HCT116 (cell line): ENCODE results near the gene LRRC56. TPM values are rescaled to one million over a fixed set of nuclear protein-coding genes. Genes with fewer than 3 reads are reported as not detected.

ENCODE experiments used
- ATAC-seq: fragments of 200-7000 bp; cut with Tn5 transposase; 2 replicates; pipeline ENCODE4 v1.9.1; 2020; ENCODE audit warnings: mild to moderate bottlenecking, moderate library complexity
- BruUV-seq: library from RNA; stranded (reverse); fragments of 400-500 nt; replicated peaks from 2 replicates; lab custom pipeline; 2021; lab: Mats Ljungman, UMichigan
- CTCF ChIA-PET: fragments of 300-600 bp; sonication (Branson Sonifier 250); formaldehyde crosslinking; loops from one replicate; lab custom pipeline; 2021; ENCODE audit warnings: antibody characterized with exemption; lab: Charles Lee
- POLR2A ChIA-PET: fragments of 300-600, 350-600 bp; sonication (Branson Sonifier 250); formaldehyde crosslinking; loops from one replicate; lab custom pipeline; 2021; ENCODE audit warnings: antibody characterized with exemption; lab: Charles Lee
- RAD21 ChIA-PET, 2 experiments: fragments of 300-600 bp; sonication (Branson Sonifier 250); formaldehyde crosslinking; loops; one replicate each; lab custom pipeline; 2023; ENCODE audit warnings: low total read pairs in 2 of 2; ENCODE audit not compliant: uncharacterized antibody in 2 of 2, unreplicated experiment in 2 of 2, low non-redundant PET in 1 of 2; lab: Charles Lee
- DNase-seq: peaks from one replicate; pipeline ENCODE4 v3.0.0-alpha.2; 2010; ENCODE audit warnings: low read depth, low spot score
- H2AFZ ChIP-seq: fragments of 200-600 bp; shearing (Covaris generic), sonication (generic); 2 replicates; pipeline ENCODE4 v1.6.1; 2017; ENCODE audit warnings: low read depth, mixed run types, mixed read lengths, antibody characterized with exemption, low read length; ENCODE audit not compliant: poor library complexity, severe bottlenecking
- H3K27ac ChIP-seq: 2 replicates; pipeline ENCODE4 v1.5.1; 2012; ENCODE audit warnings: low read depth, low read length
- H3K27me3 ChIP-seq: fragments of 200-600 bp; sonication (generic); 2 replicates; pipeline ENCODE4 v1.6.1; 2016; ENCODE audit warnings: mixed run types, low read length, mixed read lengths; ENCODE audit not compliant: insufficient read depth
- H3K36me3 ChIP-seq, 2 experiments: fragments of 200-500 bp in 1 of 2; fragments of 200-600 bp in 1 of 2; sonication (Bioruptor generic) in 1 of 2; sonication (generic) in 1 of 2; 2 replicates each; pipeline versions ENCODE4 v1.5.1 to v1.6.1; 2014 to 2016; ENCODE audit warnings: low read length in 2 of 2, inconsistent platforms in 1 of 2, mixed read lengths in 1 of 2, mixed run types in 1 of 2; ENCODE audit not compliant: insufficient read depth in 2 of 2, control insufficient read depth in 1 of 2
- H3K4me1 ChIP-seq, 2 experiments: fragments of 200-600 bp in 1 of 2; sonication (generic) in 1 of 2; 2 replicates each; pipeline versions ENCODE4 v1.5.1 to v1.6.1; 2012 to 2017; ENCODE audit warnings: low read length in 2 of 2, inconsistent platforms in 1 of 2, mild to moderate bottlenecking in 1 of 2, mixed read lengths in 1 of 2, mixed run types in 1 of 2, moderate library complexity in 1 of 2; ENCODE audit not compliant: insufficient read depth in 2 of 2, control insufficient read depth in 1 of 2
- H3K4me2 ChIP-seq: fragments of 200-600 bp; sonication (generic); 2 replicates; pipeline ENCODE4 v1.6.1; 2017; ENCODE audit warnings: mixed run types, low read length, mixed read lengths
- H3K4me3 ChIP-seq, 2 experiments: fragments of 200-600 bp in 1 of 2; sonication (generic) in 1 of 2; replicated peaks in 1 of 2; 2 replicates each; pipeline ENCODE4 v1.5.1; 2011 to 2016; ENCODE audit warnings: low read length in 2 of 2, control low read depth in 1 of 2, low read depth in 1 of 2, mild to moderate bottlenecking in 1 of 2, mixed read lengths in 1 of 2, mixed run types in 1 of 2
- H3K79me2 ChIP-seq: fragments of 200-600 bp; sonication (generic); 2 replicates; pipeline ENCODE4 v1.6.1; 2017; ENCODE audit warnings: mild to moderate bottlenecking, mixed run types, low read length, moderate library complexity, mixed read lengths; ENCODE audit not compliant: insufficient read depth
- H3K9ac ChIP-seq: fragments of 200-600 bp; sonication (generic); 2 replicates; pipeline ENCODE4 v1.6.1; 2016; ENCODE audit warnings: low read length, mixed read lengths
- H3K9me2 ChIP-seq: fragments of 200-600 bp; sonication (generic), shearing (Covaris generic); 2 replicates; pipeline ENCODE4 v1.6.1; 2017; ENCODE audit warnings: mixed run types, mild to moderate bottlenecking, moderate library complexity; ENCODE audit not compliant: insufficient read depth
- H3K9me3 ChIP-seq, 2 experiments: fragments of 200-500 bp in 1 of 2; fragments of 200-600 bp in 1 of 2; sonication (Bioruptor generic) in 1 of 2; sonication (generic) in 1 of 2; 2 replicates each; pipeline ENCODE4 v1.6.1; 2014 to 2017; ENCODE audit warnings: low read length in 2 of 2, mixed read lengths in 2 of 2, inconsistent platforms in 1 of 2, low read depth in 1 of 2, mild to moderate bottlenecking in 1 of 2, mixed run types in 1 of 2, moderate library complexity in 1 of 2; ENCODE audit not compliant: control insufficient read depth in 1 of 2, insufficient read depth in 1 of 2
- H4K20me1 ChIP-seq: fragments of 200-600 bp; sonication (generic), shearing (Covaris generic); 2 replicates; pipeline ENCODE4 v1.6.1; 2017; ENCODE audit warnings: mixed run types, mild to moderate bottlenecking, moderate library complexity; ENCODE audit not compliant: insufficient read depth
- POLR2A ChIP-seq: IDR thresholded peaks from 2 replicates; pipeline ENCODE4 v1.7.0; 2011; ENCODE audit warnings: borderline replicate concordance; ENCODE audit not compliant: insufficient read depth, insufficient read length; ENCODE audit errors: extremely low read depth
- POLR2AphosphoS5 ChIP-seq: IDR thresholded peaks from 2 replicates; pipeline ENCODE4 v1.6.1; 2011; ENCODE audit warnings: mild to moderate bottlenecking, low read depth, low read length, moderate library complexity
- TCF7L2 ChIP-seq: IDR thresholded peaks from 2 replicates; pipeline ENCODE4 v1.7.0; 2011; ENCODE audit warnings: borderline replicate concordance, inconsistent platforms; ENCODE audit not compliant: insufficient read depth, insufficient read length; ENCODE audit errors: extremely low read depth
- YY1 ChIP-seq: IDR thresholded peaks from 2 replicates; pipeline ENCODE4 v1.6.1; 2011; ENCODE audit warnings: low read length, low read depth, moderate library complexity, mild to moderate bottlenecking; ENCODE audit not compliant: insufficient replicate concordance; ENCODE audit errors: extremely low read depth
- ZFX ChIP-seq: fragments of 450-650 bp; IDR thresholded peaks from 2 replicates; pipeline ENCODE4 v1.6.1; 2017
- intact Hi-C: fragments of 100-400 bp; cut with micrococcal nuclease; formaldehyde crosslinking; loops from 2 replicates; pipeline ENCODE4 v1.10.0; 2022
- total RNA-seq: library from RNA; stranded (reverse); gene quantifications from one replicate; pipeline ENCODE4 v1.2.1, GENCODE V29; 2021; ENCODE audit not compliant: unreplicated experiment
- TF ChIP-seq, protein P1 (sequence below), 3 experiments: fragments of 200-600 bp in 1 of 3; sonication (generic) in 1 of 3; IDR thresholded peaks in 2 of 3; conservative IDR thresholded peaks in 1 of 3; 2 replicates each; pipeline ENCODE4 v1.5.1; 2012 to 2017; ENCODE audit warnings: low read depth in 2 of 3, low read length in 2 of 3, antibody characterized with exemption in 1 of 3, borderline replicate concordance in 1 of 3, control low read depth in 1 of 3, mild to moderate bottlenecking in 1 of 3, mixed read lengths in 1 of 3, mixed run types in 1 of 3, moderate library complexity in 1 of 3; ENCODE audit not compliant: insufficient read depth in 1 of 3

Gene LRRC56
- total RNA-seq, 1 experiment from 2014 or later: 9.1 TPM

DNA sequence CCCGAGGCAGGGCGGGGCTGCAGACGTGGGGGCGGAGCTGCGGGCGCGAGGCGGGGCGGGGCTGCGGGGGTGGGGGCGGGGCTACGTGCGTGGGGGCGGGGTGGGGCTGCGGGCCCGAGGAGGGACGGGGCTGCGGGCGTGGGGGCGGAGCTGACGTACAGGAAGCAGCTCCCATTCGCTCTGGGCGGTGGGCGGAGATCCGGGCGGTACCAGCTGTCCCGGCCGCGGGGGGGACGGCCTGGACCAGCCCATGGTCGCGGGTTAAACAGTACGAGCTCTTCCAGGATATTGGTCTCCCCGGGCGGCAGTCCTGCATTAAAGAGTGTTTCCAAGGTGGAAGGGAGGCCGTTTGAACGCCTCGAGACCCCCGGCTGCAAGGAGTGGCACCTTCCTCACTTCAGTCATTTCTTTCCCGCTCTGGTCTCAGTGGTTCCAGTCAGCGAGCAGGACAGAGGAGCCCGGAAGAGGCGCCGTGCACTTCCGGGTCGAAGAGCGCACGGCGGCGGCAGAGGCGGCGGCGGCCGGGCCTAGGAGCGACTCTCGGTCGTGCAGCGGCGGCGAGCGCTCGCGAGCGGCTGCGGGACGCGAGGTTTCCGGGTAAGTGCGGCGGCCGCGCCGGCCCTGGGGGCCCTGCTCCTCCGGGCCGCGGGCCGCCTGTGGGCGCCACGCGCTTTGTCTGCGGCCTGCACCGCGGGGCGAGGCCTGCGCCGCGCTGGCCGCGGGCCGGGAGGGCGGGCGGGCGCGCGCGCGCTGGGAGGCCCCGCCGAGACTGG is 38.9 kb downstream of the LRRC56 start, which contains the start of gene PHRF1:
PHRF1 (plus strand) TSS at position 475 of the 773 bp plus-strand sequence. CDS start 5,043 bp downstream, outside the sequence.
- BruUV-seq: no TSS peak
- ChIA-PET POLR2A (interaction anchor here (0.7 to 1.1 kb wide), 10 partner anchors 10 to 259 kb away, joined by 3 to 8 read pairs (median 4); partner anchors contain the start of genes DEAF1, HRAS and TMEM80), CTCF (interaction anchor here (0.8 to 1.4 kb wide), 2 partner anchors 21 to 128 kb away, joined by 4 to 5 read pairs; no protein-coding TSS in a partner anchor), RAD21 (interaction anchor here in 1 of 2 experiments (1.1 kb wide), 1 partner anchor 16 kb away, joined by 7 read pairs; no protein-coding TSS in a partner anchor)
- TF ChIP-seq POLR2A (peak; percentile 54), TCF7L2 (peak; percentile 21), POLR2AphosphoS5 (peak; percentile 85), YY1 (no peak), ZFX (peak; percentile 100)
- TF ChIP-seq, protein P1, sequence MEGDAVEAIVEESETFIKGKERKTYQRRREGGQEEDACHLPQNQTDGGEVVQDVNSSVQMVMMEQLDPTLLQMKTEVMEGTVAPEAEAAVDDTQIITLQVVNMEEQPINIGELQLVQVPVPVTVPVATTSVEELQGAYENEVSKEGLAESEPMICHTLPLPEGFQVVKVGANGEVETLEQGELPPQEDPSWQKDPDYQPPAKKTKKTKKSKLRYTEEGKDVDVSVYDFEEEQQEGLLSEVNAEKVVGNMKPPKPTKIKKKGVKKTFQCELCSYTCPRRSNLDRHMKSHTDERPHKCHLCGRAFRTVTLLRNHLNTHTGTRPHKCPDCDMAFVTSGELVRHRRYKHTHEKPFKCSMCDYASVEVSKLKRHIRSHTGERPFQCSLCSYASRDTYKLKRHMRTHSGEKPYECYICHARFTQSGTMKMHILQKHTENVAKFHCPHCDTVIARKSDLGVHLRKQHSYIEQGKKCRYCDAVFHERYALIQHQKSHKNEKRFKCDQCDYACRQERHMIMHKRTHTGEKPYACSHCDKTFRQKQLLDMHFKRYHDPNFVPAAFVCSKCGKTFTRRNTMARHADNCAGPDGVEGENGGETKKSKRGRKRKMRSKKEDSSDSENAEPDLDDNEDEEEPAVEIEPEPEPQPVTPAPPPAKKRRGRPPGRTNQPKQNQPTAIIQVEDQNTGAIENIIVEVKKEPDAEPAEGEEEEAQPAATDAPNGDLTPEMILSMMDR (IDR thresholded peaks at IDR 0.05 in 2 of 3, conservative IDR thresholded peaks at IDR 0.05 in 1 of 3; ENCODE audit: borderline replicate concordance in 1 of 3, insufficient read depth in 1 of 3, low read depth in 2 of 3, low read length in 2 of 3): no peak
- Histone ChIP-seq H3K27ac (peak within 1 kb of the TSS; percentile 90), H3K4me3 (peak within 1 kb of the TSS; percentile 97 to 99), H3K9ac (peak within 1 kb of the TSS; percentile 98), H3K36me3 (peaks cover 0 to 8% of the 10 kb centered on the region in 2 experiments; a peak in 1 of 4 replicates), H3K4me2 (peak within 1 kb of the TSS; percentile 98), H4K20me1 (no peaks in the 10 kb centered on the region; the same call in 1 of the 2 replicates), H3K9me3 (no peaks in the 10 kb centered on the region), H3K4me1 (peaks cover 13 to 34% of the 10 kb centered on the region in 2 experiments), H3K79me2 (peaks cover 48% of the 10 kb centered on the region), H3K27me3 (no peaks in the 10 kb centered on the region), H2AFZ (no peak within 1 kb of the TSS), H3K9me2 (no peaks in the 10 kb centered on the region)
- peak; percentile 88 for ATAC-seq
- peak; percentile 88 for DNase-seq
- intact Hi-C loops: loop anchor here (2.0 kb wide), 1 partner anchor 37 kb away; no protein-coding TSS in a partner anchor
